ENCODE results near the gene AHRR.
A peak's percentile ranks its signal among the peaks of the same experiment; 100 is the strongest.
"Not testable (repeated sequence)": the region's sequence is repeated elsewhere in the genome, so short reads cannot be mapped to it uniquely, and the experiment has no call there.

AHRR gene

DNA sequence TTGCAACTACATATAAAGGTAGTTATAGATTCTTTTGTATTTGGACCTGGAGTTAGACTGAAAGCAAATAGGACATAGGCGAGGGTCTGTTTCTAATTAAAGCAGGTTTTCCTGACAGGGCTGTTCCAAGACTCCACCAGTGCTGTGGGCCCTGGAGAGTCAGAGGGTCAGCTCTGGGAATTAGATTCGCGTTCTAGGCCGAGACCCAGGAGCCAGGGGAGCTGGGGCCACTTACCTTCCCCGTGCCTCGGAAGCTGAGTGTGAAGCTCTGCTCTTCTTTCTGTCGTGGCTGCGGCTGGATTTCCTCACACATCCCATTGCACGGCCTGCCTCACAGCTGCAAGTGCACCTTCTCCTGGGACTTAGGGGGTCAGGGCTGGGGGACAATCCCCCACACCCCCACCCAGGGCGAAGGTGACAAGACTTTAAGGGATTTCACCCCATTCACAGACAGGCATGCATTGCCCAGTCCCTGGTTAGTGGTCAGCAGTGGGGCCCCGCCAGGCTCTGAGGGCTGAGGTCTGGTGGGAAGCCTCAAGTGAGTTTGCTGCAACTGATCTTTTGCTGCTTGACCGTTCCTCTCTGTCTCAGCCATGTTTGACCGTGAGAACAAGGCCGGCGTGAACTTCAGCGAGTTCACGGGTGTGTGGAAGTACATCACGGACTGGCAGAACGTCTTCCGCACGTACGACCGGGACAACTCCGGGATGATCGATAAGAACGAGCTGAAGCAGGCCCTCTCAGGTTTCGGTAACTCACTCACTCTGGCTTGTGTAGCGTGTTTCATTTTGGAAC is 15.3 kb upstream of the AHRR start:
- DNase-seq (ENCODE audit: low spot score) = no peak

DNA sequence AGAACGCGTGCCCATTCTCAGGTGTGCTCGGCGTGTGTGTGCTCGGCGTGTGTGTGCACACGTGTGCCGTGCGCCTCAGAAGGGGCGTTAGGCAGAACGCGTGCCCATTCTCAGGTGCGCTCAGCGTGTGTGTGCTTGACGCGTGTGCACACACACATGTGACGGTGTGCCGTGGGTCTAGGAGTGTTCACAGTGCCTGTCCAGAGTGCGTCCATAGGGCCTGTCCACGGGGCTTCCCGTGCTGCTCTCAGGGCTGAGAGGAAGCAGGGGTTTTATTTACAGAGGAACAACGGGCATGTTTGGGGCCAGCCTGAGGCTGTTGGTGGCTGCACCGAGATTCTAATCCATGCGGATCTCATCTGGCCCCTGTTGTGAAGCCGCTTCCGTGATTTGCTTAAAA is 14.2 kb upstream of the AHRR start:
- DNase-seq (ENCODE audit: low spot score) = no peak

DNA sequence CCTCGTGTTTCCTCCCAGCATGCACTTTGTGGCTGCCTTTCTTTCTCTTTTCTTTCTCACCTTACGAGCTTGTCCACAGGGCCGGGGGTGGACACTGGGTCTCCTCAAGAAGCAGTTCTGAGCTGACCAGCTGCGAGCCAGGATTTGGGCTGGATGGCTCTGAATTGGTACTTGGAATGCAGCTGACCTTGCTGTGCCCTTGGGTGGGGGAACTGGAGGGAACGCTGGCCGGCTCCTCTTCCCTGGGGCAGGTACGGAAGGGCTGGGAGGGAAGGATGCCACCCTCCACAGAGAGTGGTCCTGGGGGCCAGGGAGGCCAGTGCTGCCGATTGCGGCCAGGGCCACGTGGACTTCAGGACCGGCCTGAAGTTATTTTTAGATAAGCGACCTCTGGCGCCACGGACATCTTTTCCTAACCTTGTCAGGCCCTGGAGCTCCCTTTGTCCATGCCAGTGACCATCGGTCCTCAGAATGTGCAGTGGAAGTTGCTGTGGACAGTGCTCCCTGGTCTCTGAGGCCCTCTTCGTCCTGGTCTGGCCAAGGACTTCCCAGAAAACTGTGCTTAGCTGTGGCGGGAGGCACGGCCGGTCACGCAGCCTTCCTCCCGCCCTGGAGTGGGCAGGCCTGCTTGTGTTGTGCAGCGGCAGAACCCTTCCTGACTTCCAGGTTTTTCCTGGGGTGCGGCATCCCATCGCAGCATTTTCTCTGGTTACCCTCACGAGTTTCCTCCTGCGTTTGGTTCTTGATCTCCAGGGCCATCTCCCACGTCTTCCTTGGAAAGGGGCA is 13.5 kb upstream of the AHRR start:
- no peak for DNase-seq (ENCODE audit: low spot score)

DNA sequence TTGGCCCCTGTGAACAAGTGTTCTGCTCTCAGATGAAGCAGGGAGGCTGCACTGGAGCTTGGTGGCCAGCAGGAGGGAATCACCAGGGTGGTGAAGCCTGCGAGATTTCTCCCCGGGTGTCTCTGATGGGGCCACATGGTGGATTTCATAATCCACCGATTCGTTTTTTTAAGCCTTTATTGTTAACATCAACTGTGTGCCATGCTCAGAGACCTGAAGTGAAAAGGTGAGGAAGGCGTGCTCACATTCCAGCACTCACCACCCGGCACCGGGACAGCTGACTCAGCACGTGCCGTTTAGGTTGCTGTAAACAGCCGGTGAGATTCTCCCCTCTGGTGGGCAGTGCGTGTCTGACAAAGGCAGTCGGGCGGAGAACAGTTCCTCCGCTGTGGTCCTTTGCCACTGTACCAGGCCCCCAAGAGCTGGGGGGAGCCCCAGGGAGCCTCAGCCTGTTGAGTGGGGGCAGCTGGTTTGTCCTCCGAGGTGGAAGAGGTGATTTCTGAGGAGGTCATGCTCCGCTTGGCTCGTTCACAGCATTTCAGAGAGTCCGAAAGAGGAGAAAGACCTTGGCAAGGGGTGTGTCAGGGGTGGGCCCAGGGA is 12.7 kb upstream of the AHRR start:
- DNase-seq (ENCODE audit: low spot score) = no peak

DNA sequence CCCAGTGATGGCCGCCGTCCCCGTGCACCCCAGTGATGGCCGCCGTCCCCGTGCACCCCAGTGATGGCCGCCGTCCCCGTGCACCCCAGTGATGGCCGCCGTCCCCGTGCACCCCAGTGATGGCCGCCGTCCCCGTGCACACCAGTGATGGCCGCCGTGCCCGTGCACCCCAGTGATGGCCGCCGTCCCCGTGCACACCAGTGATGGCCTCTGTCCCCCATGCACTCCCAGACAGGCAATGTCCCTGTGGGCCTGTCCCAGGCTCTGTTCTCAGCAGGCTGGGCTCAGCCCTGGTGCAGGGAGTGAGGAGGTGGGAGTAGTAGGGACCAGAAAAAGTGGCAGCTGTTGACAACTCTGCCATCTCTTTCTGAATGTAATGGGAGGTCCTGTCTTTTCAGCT is 11.7 kb upstream of the AHRR start:
- not testable (repeated sequence) for DNase-seq (ENCODE audit: low spot score)

DNA sequence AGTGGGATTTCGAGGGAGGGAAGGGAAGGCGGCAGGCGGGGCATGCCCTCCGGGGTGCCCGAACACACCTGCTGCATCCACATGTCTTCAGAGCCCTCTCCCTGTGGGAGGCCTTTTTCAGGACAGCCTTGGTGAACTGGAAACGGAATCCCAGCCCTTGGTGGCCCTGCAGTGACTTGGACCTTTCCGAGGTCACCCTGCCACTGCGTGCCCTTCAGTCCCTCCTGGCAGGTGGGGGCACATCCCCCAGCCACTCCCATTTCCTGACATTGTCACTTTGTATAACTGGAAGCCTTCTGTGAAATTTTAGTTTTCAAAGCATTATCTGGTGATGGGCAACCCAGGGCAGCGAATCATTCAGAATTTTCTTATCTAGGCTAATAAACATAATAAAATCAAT is 11.0 kb upstream of the AHRR start:
- no peak for DNase-seq (ENCODE audit: low spot score)

DNA sequence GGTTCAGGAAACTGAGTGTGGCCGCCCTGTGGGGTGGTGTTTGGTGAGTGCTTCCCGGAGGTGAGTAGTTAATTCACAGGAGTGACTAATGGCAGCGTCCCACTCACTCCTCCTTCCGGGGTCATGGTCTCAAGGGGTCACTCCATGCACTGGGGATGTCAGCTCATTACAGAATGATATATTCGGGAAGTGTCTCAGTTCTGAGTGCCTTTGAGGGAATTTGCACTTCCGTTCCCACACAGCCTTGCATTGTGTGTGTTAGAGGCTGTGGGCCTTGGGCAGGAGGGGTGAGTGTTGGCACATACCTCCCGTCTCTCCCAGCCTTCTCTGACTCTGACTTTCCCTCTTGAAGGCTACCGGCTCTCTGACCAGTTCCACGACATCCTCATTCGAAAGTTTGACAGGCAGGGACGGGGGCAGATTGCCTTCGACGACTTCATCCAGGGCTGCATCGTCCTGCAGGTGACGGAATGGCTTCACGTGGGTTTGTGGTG is 10.5 kb upstream of the AHRR start:
- no peak for DNase-seq (ENCODE audit: low spot score)

DNA sequence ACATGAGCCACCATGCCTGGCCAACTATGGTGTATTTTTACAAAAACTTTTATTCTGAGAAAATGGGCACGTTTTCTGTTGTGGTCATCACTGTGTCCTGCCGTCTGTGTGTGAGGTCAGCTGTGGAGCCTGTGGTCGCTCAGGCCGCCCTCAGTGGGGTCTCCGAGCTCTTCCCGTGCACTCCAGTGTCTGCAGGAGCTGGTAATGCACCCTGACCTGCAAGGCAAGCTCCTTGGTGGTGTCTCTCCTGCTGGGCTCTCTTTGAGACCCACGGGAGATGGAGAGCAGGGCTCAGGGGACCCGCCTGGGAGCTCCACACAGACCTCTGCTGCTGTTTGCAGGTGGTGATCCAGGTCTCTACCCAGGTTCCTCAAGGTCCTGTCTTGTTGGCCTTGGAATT is 9.6 kb upstream of the AHRR start:
- no peak for DNase-seq (ENCODE audit: low spot score)

DNA sequence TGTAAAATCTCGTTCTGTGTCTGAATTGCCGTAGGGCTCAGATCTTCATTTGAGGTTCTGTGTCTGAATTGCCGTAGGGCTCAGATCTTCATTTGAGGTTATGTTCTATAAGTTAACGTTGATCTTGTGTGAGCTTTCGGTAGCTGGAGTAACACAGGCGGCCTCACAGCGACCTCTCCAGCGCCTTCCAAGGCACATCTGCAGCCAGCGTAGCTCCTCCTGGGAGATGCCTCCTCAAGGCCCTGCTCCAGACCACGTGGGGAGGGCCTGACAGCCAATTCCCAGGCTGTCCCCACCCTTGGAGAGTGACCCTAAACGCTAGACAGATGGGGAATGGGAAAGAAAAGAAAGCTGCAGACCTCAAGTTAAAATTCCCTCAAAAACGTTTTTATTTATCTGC is 8.7 kb upstream of the AHRR start:
- no peak for DNase-seq (ENCODE audit: low spot score)

DNA sequence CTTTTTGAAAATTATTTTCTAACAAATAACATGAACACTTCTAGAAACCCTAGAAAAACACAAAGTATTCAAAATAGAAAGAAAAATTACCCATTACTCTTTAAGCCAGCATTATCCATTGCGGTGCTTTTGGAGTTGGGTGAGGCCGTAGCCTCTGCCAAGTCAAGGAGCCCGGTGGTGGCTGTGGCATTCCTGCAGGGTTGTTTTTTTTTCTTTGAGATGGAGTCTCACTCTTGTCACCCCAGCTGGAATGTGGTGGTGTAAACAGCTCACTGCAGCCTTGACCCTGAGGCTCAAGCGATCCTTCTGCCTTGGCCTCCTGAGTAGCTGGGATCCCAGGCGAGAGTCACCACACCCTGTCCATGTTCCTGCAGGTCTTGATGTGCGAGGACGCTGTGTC is 8.2 kb upstream of the AHRR start:
- DNase-seq (ENCODE audit: low spot score) = no peak

DNA sequence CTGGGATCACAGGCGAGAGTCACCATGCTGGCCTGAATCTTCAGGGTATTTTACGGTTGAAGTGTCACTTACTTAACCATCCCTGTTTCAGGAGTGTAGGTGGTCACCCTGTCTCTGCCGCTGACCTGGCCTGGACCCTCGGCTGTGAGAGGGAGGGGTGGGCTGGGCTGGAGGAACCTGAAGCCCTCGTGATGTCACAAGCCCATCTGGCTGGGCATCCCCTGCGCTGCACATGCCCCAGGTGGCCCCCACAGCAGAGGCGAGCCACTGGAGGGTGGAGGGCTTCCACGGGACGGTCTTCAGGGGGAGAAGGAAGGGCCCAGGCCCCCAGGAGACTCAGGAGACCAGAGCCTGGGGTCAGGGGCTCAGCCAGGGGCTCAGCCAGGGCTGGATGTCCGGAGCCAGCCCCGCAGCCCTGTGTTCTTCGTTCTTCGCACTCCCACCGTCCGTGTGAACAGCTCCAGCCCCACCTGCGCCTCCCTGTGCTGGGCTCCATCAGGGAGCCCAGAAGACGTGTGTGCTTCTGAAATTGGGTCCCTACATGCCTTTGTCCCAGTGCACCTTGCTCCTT is 7.6 kb upstream of the AHRR start:
- DNase-seq (ENCODE audit: low spot score) = no peak

DNA sequence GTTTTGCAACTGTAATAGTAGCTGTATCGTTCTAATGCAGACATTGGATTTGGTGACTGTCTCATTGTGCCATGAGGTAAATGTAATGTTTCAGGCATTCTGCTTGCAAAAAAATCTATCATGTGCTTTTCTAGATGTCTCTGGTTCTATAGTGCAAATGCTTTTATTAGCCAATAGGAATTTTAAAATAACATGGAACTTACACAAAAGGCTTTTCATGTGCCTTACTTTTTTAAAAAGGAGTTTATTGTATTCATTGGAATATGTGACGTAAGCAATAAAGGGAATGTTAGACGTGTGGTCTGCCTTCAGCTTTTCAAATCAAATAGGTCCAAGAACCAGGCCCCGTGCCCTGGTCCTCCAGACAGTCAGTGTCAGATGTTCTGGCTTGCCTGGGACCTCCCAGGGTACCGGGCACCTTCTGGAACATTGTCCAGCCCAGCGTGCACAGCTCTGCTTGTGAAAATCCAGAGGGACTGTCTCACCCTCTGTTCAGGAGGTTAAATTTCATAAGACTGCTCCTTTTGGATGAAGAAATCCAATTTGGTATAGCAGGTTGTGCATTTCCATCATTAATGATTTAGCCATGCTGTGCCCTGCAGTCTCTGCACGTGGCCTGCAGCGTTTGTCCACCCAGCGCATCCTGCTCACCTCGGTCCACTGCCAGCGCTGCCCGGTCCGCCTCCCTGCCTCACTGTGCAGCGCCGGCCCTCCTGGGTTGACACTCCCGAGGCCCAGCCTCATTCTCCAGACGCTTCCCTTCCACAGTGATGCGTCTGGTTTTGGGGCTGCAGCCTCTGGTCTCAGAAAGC is 6.6 kb upstream of the AHRR start:
- no peak for DNase-seq (ENCODE audit: low spot score)

DNA sequence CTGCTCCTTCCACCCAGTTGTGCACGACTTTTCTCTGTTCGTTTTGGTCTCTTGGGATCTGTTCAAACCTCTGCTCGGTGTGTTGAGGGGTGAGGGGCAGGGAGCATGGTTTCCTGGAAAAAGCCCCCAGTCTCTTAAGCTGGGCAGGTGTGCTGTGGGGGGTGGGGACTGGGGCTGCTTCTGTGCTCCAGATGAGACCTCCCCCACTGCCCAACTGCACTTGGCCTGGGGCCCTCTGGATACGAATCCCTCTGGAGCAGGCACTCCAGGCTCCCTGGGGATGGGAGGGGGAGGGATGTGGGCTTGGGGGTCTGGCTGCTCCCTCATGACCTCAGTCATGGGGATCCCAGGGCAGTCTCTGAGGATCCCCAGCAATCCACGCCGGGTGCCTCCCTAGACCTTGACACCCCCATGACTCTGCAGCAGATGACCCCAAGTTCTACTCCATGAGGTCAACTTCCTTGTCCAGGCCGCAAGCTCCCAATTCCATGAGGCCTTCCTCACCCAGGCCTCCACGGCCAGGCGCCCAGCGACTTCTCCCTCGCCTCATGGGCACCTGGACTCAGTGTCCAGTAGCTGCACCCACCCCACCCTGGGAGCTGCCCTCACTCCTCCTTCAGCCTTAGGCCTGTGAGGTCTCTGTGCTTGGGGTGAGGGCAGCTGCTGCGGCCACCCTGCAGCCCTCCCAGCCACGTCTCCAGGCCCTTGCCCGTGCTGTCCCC is 5.9 kb upstream of the AHRR start:
- DNase-seq (ENCODE audit: low spot score) = no peak

DNA sequence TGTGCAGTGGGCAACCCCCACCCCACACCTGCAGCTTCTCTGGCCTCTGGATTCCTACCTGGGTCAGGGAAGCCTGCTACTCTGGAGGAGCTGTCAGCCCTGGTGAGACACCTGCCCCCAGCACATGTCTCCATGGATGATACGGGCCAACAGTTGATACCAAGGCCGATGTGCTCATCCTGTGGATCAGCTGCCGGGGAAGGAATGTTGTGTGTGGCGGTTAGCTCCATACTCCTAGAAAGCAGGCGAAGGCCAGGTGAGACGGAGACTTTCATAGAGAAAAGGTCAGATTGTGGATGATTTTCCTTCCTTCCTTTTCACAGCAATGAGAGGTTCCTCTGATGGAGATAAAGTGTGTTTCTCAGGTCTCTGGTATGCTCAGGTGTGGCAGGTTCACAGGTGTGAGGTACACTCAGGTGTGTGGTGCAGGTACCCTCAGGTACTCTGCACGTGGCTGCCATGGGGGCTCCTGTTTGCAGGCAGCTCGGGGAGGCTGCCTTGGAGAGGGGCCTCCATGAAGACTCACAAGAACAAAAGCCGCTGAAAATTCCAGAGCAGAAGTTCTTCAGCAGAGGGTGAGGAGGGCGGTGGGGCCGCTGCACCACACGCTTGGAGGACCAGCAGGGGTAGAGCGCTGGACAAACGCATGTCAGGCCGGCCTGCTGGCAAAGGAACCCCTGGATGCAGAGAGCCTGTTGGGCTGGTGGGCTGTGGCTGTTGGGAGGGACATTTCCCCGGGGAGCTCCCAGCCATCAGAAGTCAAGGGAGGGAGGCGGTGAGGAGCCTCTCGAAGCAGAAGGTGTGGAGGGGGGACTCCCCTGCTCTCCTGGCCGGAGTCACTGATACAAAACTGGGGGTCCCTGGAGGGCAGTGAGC is 5.1 kb upstream of the AHRR start:
- DNase-seq (ENCODE audit: low spot score) = no peak

DNA sequence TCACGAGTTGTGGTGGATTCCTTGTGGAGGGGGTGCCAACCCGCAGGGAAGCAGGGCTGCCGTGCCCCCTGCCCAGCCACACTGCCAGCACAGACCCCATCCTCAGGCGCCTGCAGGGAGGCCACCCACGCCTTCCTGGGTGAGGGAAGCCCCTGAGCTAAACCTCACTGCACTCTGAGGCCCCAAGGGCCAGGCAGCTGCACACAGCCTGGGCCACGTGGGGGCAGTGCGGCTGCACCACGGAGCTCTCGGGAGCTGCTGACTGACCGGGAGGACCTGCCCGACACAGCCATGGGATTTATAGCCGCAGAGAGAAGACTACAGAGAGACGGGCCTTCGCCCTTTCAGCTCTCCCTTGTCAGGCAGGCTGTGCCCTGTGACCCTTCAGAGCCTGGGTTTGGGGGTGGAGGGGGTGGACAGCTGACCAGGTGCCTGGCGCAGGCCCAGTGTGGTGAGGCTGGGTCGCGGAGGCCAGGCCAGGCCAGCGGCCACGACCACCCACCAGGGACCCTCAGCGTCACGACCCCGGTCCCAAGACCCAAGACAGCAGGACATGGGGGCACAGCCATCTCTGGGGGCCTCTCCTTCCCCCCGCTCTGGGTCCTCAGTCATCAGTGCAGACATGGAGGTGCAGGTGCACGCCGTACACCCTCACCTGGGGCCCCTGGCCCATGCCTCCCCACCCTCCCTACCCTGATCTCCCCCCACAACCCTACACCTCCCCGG is 4.3 kb upstream of the AHRR start:
- peak; percentile 89 for DNase-seq (ENCODE audit: low spot score)

DNA sequence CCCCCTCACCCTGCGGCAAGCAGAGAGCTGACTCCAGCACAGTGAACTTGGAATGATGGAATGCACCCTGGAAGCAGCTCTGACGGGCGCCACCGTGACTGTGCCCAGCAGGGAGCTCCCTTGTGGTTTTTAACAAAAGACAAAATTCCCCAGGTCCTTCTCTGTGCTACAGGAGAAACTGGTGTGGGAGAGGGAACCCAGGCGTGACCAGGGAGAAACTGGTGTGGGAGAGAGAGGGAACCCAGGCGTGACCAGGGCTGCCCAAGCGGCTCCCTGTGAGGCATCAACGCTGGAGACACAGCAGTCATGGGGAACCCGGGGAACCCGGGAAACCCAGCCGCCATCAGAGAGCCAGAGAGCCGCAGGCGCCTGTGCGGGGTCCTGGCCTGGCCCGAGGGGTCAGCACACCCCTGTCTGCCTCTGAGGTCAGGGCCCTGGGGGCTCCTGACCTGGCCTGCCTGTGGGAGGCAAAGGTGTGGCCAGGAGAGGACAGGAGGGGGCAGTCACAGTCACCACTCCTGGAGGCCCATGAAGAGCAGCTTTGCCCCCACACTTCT is 3.1 kb upstream of the AHRR start:
- DNase-seq (ENCODE audit: low spot score) = peak; percentile 84

DNA sequence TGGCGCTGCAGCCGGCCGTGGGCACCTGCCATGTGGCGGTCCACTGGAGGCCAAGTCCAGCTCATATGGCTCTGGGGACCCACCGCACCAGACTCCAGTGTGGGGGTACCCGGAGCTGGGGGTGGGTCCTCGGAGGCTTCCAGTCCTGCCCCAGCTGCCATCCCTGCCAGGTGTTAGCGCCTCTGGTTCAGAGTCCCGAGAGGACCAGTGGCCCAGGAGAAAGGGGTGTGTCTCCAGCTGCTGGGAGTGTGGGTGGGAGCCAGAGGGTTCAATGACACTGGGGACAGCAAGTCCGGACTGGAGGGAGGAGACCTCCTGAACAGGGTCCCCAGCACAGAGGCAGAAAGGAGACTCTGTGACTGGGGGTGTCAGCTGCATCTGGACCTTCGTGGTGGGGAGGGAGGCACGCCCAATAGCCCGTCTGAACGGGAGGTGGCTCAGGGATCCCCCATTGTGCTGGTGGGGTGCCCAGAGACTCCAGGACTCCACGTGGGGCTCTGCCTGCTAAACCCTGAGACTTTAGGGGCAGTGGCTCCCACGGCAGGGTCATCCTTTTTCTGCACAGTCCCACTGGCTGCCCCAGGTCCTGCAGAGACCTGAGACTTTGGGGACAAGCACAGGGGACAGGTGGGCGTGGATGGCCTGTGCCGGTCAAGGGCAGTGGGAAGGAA is 2.4 kb upstream of the AHRR start:
- no peak for DNase-seq (ENCODE audit: low spot score)

DNA sequence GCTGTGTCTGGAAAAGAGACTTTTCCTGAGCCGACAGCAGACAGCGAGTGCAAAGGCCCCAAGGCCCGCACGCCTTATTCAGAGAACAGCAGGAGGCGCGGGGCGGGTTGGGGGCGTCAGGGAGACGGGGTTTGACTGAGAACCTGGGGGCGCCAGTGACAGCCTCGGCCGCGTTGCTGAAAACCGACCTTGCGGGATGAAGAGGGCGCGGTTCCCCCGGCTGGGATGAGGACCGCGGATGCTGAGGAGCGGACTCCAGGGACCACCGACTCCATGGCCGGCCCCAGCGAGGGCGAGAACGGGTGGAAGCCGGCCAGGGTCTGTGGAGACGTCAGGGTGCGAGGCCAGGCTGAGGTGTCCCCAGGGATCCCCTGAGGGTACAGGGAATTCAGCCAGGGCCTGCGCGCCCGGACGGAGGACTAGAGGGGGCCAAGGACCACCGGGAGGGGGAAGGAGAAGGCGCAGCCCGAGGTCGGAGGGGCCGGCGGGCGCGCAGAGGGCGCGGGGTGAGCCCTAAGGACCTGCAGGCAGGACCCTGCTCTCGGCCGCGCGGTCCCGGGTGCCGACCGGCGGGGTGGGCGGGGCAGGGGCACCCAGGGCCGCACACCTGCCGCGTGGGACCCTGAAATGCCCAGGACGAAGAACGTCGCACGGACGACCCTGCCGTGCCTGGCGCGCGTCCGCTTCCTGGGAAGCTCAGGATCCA is 837 bp upstream of the AHRR start:
- no peak for DNase-seq (ENCODE audit: low spot score)
